Placental pericyte (primary cell): Measurements from ENCODE around the gene FLAD1. TPM values are rescaled to one million over a fixed set of nuclear protein-coding genes. Genes with fewer than 3 reads are reported as not detected.

ENCODE experiments used
- small RNA-seq: library from RNA; depleted of rRNA; stranded (forward); fragments of <200 nt; gene quantifications from one replicate; pipeline ENCODE3, GENCODE V24; 2012; ENCODE audit warnings: low replicate concordance
- total RNA-seq: library from RNA; depleted of rRNA; stranded (reverse); fragments of >200 nt; gene quantifications from 2 replicates; pipeline ENCODE4 v1.2.3, GENCODE V29; 2012

Gene FLAD1
- 23.4 and 36.7 TPM in 2 replicates for total RNA-seq

DNA sequence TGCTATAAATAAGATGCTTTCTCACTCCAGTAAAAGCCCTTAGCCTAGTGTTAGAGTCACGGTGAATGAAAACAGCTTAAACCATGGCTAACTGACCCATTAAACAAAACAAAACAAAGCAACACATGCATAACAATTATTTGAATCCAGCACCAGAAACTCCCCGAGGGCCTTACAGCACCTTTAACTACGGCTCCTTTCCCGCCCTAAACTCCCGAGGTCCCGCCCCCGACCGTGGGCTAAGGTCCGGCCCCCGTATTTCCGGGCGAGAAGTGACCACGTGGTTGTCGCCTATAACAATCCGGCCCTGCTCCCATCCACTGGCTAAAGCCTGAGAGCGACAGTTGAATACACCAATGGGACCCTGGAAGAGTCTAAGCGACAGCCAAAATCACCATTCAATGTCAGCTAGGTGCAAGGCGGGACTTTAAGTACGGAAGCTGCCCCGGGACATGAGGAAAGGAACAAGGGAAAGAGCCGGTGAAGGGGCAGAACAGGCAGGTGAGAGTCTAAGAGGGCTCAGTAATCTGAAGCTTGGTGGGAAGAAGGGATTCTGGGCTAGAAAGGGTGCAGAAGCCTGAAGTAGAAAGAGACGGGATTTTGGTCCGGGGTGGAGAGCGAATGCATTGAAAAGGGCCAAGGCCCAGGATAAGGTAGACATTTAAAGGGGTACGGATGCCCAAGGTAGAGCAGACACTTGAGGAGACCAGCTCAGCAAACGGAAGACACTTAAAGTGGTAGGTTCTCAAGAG is at the start of gene FLAD1:
FLAD1 (plus strand) TSS at position 448 of the 752 bp plus-strand sequence. CDS start 351 bp downstream, outside the sequence.

GRCh38 chr1:154936555-154937084 is 46.5 kb upstream of the FLAD1 start, which contains the start of gene PMVK:
Gene PMVK (minus strand): TSS chr1:154936719. CDS start chr1:154936685, 34 bp downstream.

DNA sequence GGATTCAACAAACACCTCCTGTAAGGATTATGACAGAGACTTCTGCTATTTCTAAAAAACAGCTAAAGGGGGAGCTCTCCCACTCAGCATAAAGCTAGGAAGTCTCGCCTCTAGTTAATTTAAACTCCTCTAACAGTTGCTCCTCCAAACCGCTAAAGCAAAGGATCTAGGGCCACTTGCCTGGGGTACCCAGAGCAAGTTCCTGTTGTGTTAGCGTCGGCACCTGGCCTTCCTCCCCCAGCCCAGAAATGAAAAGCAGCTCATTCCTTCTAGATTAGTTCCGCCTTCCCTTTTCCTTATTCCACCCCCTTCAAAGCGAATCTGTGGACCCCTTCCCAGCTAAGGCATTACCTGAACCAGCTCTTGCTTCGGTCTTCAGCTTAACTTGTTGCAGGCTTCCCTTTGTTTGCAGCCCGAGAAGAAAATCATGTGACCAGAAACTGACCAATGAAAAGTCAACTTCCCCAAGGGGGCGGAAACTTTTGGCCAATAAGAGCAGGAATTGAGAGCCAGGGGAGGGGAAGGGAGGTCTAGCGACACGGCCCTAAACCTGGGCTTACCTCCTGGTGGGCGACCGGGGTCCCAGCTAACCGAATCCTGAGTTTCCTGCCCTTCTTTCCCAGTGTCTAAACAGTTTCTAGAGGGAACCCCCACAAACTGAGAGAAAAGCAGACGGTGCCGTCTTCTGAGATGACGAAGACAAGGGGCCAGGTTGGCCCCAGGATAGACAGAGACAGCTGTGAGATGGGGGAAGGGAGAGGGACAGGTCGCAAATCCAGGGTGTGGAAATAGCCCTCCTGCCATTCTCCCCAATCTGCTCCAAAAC is 27.2 kb upstream of the FLAD1 start, which contains the start of gene PBXIP1:
PBXIP1 (minus strand) TSS at position 382 of the 826 bp plus-strand sequence. CDS start 2,378 bp downstream, outside the sequence.

GRCh38 chr1:154961207-154962155 is 21.7 kb upstream of the FLAD1 start, which contains the start of gene PYGO2:
Gene PYGO2 (minus strand): TSS chr1:154961782. CDS start chr1:154961576, 206 bp downstream.

GRCh38 chr1:154970631-154971340 is 12.4 kb upstream of the FLAD1 start, which contains the start of gene SHC1:
Gene SHC1 (minus strand): TSS chr1:154970747. CDS start chr1:154970526, 221 bp downstream.

DNA sequence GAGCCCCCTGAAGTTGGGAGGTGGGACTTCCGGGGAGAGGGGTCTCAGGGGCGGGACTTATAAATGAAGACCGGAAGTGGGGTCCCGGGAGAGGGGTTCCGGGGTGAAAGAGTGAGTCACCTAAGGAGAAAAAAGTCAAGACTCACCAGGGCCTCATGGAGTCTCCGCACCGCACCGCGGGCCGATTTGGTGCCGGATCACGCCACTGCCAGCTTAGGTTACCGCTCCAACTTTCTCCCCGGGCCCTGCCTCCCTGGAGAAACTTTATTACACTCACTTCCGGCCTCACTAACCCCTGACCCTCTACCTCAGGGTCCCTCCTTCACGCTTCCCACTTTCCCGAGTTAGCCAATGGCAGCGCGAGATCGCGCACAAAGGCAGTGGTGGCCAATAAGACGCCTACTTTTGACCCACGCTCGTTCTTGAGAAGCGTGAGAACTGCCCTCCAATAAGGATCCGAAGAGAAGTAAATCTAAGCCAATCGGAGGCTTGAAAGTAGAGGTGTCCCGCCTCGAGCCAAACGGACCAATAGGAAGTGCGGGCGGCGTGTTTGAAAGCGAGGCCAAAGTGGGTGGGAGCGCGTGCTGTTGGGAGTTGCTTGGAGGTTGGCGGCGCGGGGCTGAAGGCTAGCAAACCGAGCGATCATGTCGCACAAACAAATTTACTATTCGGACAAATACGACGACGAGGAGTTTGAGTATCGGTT is 8.9 kb upstream of the FLAD1 start, which contains the start of gene CKS1B:
CKS1B (plus strand) TSS at position 580 of the 706 bp plus-strand sequence; CDS start at position 645, 65 bp downstream.

GRCh38 chr1:154993572-154994268 is 10.6 kb downstream of the FLAD1 start, which contains the start of gene LENEP:
Gene LENEP (plus strand): TSS chr1:154993586. CDS start chr1:154993608, 22 bp downstream.

GRCh38 chr1:155002464-155003226 is 19.5 kb downstream of the FLAD1 start, which contains the start of gene ZBTB7B:
Gene ZBTB7B (plus strand): TSS chr1:155002802. CDS start chr1:155014661, 11,859 bp downstream.

GRCh38 chr1:155033524-155033923 is 50.4 kb downstream of the FLAD1 start, which contains the start of the genes DCST1 and DCST2:
Gene DCST1 (plus strand): TSS chr1:155033824. CDS start chr1:155034037, 213 bp downstream.
Gene DCST2 (minus strand): TSS chr1:155033781. CDS start chr1:155033701, 80 bp downstream.

Small RNA genes lying within 50 kb of the gene (small RNA-seq; reads per million reads assigned to genes)
- gene MIR4258 (not detected), gene RF00017 (not detected)

Other genes with a start within 250 kb of the FLAD1 start
- gene KCNN3, start 113.1 kb upstream of the FLAD1 start, total RNA-seq: under 0.01 TPM in 1 of 2 replicates, not detected in the other
- gene PMVK, start 46.6 kb upstream of the FLAD1 start, total RNA-seq: 6.3 and 7.0 TPM in 2 replicates
- gene PBXIP1, start 27.2 kb upstream of the FLAD1 start, total RNA-seq: 35.4 and 80.8 TPM in 2 replicates
- gene PYGO2, start 21.6 kb upstream of the FLAD1 start, total RNA-seq: 18.8 and 20.4 TPM in 2 replicates
- 325 and 447 TPM in 2 replicates for gene SHC1, start 12.6 kb upstream of the FLAD1 start, total RNA-seq
- 17.7 and 101 TPM in 2 replicates for gene CKS1B, start 8.7 kb upstream of the FLAD1 start, total RNA-seq
- gene LENEP, start 10.2 kb downstream of the FLAD1 start, total RNA-seq: 0.86 TPM in 1 of 2 replicates, not detected in the other
- gene ZBTB7B, start 19.5 kb downstream of the FLAD1 start, total RNA-seq: 30.4 and 31.4 TPM in 2 replicates
- gene DCST2, start 50.4 kb downstream of the FLAD1 start, total RNA-seq: 0.66 TPM in 1 of 2 replicates, not detected in the other
- not detected in 2 replicates for gene DCST1, start 50.5 kb downstream of the FLAD1 start, total RNA-seq
- 53.7 and 63.5 TPM in 2 replicates for gene ADAM15, start 68.0 kb downstream of the FLAD1 start, total RNA-seq
- gene EFNA4, start 80.4 kb downstream of the FLAD1 start, total RNA-seq: 2.0 and 3.0 TPM in 2 replicates
- 0.43 and 0.66 TPM in 2 replicates for gene EFNA3, start 95.5 kb downstream of the FLAD1 start, total RNA-seq
- gene EFNA1, start 144.5 kb downstream of the FLAD1 start, total RNA-seq: 0.14 TPM in 1 of 2 replicates, not detected in the other
- 27.9 and 45.3 TPM in 2 replicates for gene SLC50A1, start 152.5 kb downstream of the FLAD1 start, total RNA-seq
- 24.9 and 28.6 TPM in 2 replicates for gene DPM3, start 157.2 kb downstream of the FLAD1 start, total RNA-seq
- gene KRTCAP2, start 190.0 kb downstream of the FLAD1 start, total RNA-seq: 74.2 and 127 TPM in 2 replicates
- 4.4 and 8.7 TPM in 2 replicates for gene TRIM46, start 190.5 kb downstream of the FLAD1 start, total RNA-seq
- 11.7 and 41.6 TPM in 2 replicates for gene THBS3, start 224.6 kb downstream of the FLAD1 start, total RNA-seq
- 45.3 and 63.3 TPM in 2 replicates for gene MTX1, start 225.4 kb downstream of the FLAD1 start, total RNA-seq